ENCODE data around the gene SHROOM2.

- TF ChIP-seq BHLHE40 (IDR thresholded peaks at IDR 0.05; ENCODE audit: low read depth, low read length) (no peak), CTCF (conservative IDR thresholded peaks at IDR 0.05; ENCODE audit: low read depth, low read length) (no peak), POLR2A (IDR thresholded peaks at IDR 0.05; ENCODE audit: low read depth, low read length) (no peak), RAD21 (IDR thresholded peaks at IDR 0.05; ENCODE audit: low read length) (no peak), ELK1 (IDR thresholded peaks at IDR 0.05; ENCODE audit: borderline replicate concordance, low read depth, low read length) (no peak), USF2 (IDR thresholded peaks at IDR 0.05; ENCODE audit: low read depth, low read length) (no peak), MAFK (IDR thresholded peaks at IDR 0.05; ENCODE audit: low read depth, low read length) (no peak), CEBPB (IDR thresholded peaks at IDR 0.05; ENCODE audit: low read depth, low read length) (no peak), RCOR1 (IDR thresholded peaks at IDR 0.05; ENCODE audit: insufficient replicate concordance, low read length) (no peak)
These were observed 120.7 kb downstream of the SHROOM2 start for GRCh38 chrX:9906919-9907318.
